Measurements from ENCODE around the gene DDX6. TPM values are rescaled to one million over a fixed set of nuclear protein-coding genes. Genes with fewer than 3 reads are reported as not detected.

Gene DDX6
- total and polyA plus RNA-seq, 10 of the 15 experiments (the other 5 are each of a cell fraction or from before 2014, with no cell fraction given) = 6.6 to 119 (median 48.8) TPM

- CTCF ChIA-PET = interaction anchor here (0.6 to 6.4 kb wide), 4 partner anchors 17 to 106 kb away, joined by 3 to 62 read pairs (median 4); partner anchors contain the start of gene DDX6
- intact Hi-C loops (cut with micrococcal nuclease; ENCODE audit: unreplicated experiment) (no loop called here), in situ Hi-C loops (cut with MboI) (no loop called here)
- FAIRE-seq (no peak), DNase-seq (ENCODE audit: low read depth, low spot score) (no peak), ATAC-seq (no peak)
- no peak overlapping the region for H2AFZ ChIP-seq (ENCODE audit: control insufficient read depth, low read depth, low read length)
- H3K4me1 ChIP-seq (ENCODE audit: control insufficient read depth, insufficient read depth, low read length) = peaks cover 40% of the 10 kb centered on the region
- 98% methylated on average over 4 of the region's 4 CpGs for WGBS (ENCODE audit: insufficient coverage, insufficient replicate concordance, low lambda C conversion rate, missing lambda C conversion rate)
- no peaks in the 10 kb centered on the region for H3K79me2 ChIP-seq (ENCODE audit: control insufficient read depth, insufficient read depth, low read length)
- H3K36me3 ChIP-seq (ENCODE audit: control insufficient read depth in 2 of 2, insufficient read depth in 2 of 2, low read length in 1 of 2) = no peaks in the 10 kb centered on the region
- RAD21 ChIA-PET (ENCODE audit: unreplicated experiment) = interaction anchor here (3.4 to 4.3 kb wide), 2 partner anchors 27 to 67 kb away, joined by 66 to 67 read pairs; partner anchors contain the start of genes CXCR5 and DDX6
- H3K4me3 ChIP-seq = no peak overlapping the region
- no peaks in the 10 kb centered on the region; the same call in 2 of the 3 replicates for H3K9me3 ChIP-seq (replicated peaks; ENCODE audit: control insufficient read depth, insufficient read depth, low read length)
- no peaks in the 10 kb centered on the region for H3K27me3 ChIP-seq (replicated peaks in 1 of 2; ENCODE audit: control insufficient read depth in 2 of 2, insufficient read depth in 2 of 2, low read length in 1 of 2)
- POLR2A ChIA-PET = interaction anchor here (5.3 kb wide), 1 partner anchor 27 kb away, joined by 69 read pairs; the partner anchor contains the start of gene DDX6
- no peaks in the 10 kb centered on the region for H4K20me1 ChIP-seq (ENCODE audit: control insufficient read depth, insufficient read depth)
- SMC1A ChIA-PET (ENCODE audit: uncharacterized antibody, unreplicated experiment) = interaction anchor here (1.2 to 10.7 kb wide), 5 partner anchors 22 to 122 kb away, joined by 3 to 130 read pairs (median 26); partner anchors contain the start of genes CXCR5 and DDX6
- no peak overlapping the region for H3K9ac ChIP-seq (ENCODE audit: control insufficient read depth, insufficient read depth, low read length)
- no peak overlapping the region for H3K27ac ChIP-seq (ENCODE audit: control insufficient read depth, insufficient read depth)
- BruUV-seq (replicated peaks) = no TSS peak
- no peak overlapping the region for H3K4me2 ChIP-seq (ENCODE audit: control insufficient read depth, insufficient read depth)
- no peak for TF ChIP-seq CTCF (IDR thresholded peaks at IDR 0.05 in 2 of 3, conservative IDR thresholded peaks at IDR 0.05 in 1 of 3; ENCODE audit: control insufficient read depth in 2 of 3, extremely low read depth in 1 of 3, insufficient read depth in 1 of 3, low read depth in 3 of 3, low read length in 3 of 3)
- no peak for TF ChIP-seq ATF2 (IDR thresholded peaks at IDR 0.05; ENCODE audit: low read length)
- TF ChIP-seq HDAC2 (IDR thresholded peaks at IDR 0.05) = no peak
- TF ChIP-seq NR2F1 (conservative IDR thresholded peaks at IDR 0.05) = no peak
- no peak for TF ChIP-seq REST (IDR thresholded peaks at IDR 0.05; ENCODE audit: low read depth, low read length)
- no peak for TF ChIP-seq ZNF384 (IDR thresholded peaks at IDR 0.05; ENCODE audit: borderline replicate concordance, low read depth, low read length)
- TF ChIP-seq SMAD1 (IDR thresholded peaks at IDR 0.05; ENCODE audit: low read depth, partially characterized antibody) = no peak
- no peak for TF ChIP-seq YBX1 (IDR thresholded peaks at IDR 0.05)
- TF ChIP-seq BCL3 (IDR thresholded peaks at IDR 0.05; ENCODE audit: borderline replicate concordance, insufficient read depth, low read depth, low read length, poor library complexity, severe bottlenecking) = no peak
- no peak for TF ChIP-seq BRCA1 (IDR thresholded peaks at IDR 0.05; ENCODE audit: low read depth, low read length)
- TF ChIP-seq RCOR1 (conservative IDR thresholded peaks at IDR 0.05; ENCODE audit: low read depth, low read length) = no peak
- TF ChIP-seq ZBED1 (IDR thresholded peaks at IDR 0.05; ENCODE audit: borderline replicate concordance) = no peak
- no peak for TF ChIP-seq YY1 (IDR thresholded peaks at IDR 0.05; ENCODE audit: low read depth, low read length)
- no peak for TF ChIP-seq MAX (IDR thresholded peaks at IDR 0.05; ENCODE audit: low read depth, low read length)
- no peak for TF ChIP-seq SPI1 (IDR thresholded peaks at IDR 0.05; ENCODE audit: borderline replicate concordance, insufficient read depth, low read depth, low read length)
Measured at GRCh38 chr11:118818130-118818529, 27.2 kb upstream of the DDX6 start.
